OCI-LY1 (cell line): ENCODE results near the gene TFAP2E.

ENCODE experiments used
- H2AFZ ChIP-seq: fragments of 200-600 bp; sonication (generic), shearing (Covaris generic); 2 replicates; pipeline ENCODE4 v1.6.0; 2014; ENCODE audit warnings: antibody characterized with exemption, mild to moderate bottlenecking, low read length
- H3F3A ChIP-seq: fragments of 200-600 bp; sonication (generic), shearing (Covaris generic); 2 replicates; pipeline ENCODE4 v1.6.0; 2014; ENCODE audit warnings: mild to moderate bottlenecking, antibody characterized with exemption, low read length, moderate library complexity; ENCODE audit not compliant: insufficient read depth
- H3K27ac ChIP-seq: fragments of 200-600 bp; sonication (generic); 2 replicates; pipeline ENCODE4 v1.5.1; 2014; ENCODE audit warnings: low read length, mixed run types, mild to moderate bottlenecking, low read depth; ENCODE audit not compliant: poor library complexity, severe bottlenecking
- H3K27me3 ChIP-seq: fragments of 200-600 bp; sonication (generic); 2 replicates; pipeline ENCODE4 v1.6.0; 2014; ENCODE audit warnings: antibody characterized with exemption, mild to moderate bottlenecking, low read length, moderate library complexity; ENCODE audit not compliant: insufficient read depth
- H3K36me3 ChIP-seq: fragments of 200-600 bp; sonication (generic); 2 replicates; pipeline ENCODE4 v1.6.1; 2014; ENCODE audit warnings: mild to moderate bottlenecking, antibody characterized with exemption, low read length, moderate library complexity, mixed read lengths; ENCODE audit not compliant: insufficient read depth
- H3K4me1 ChIP-seq: fragments of 200-600 bp; sonication (generic); 2 replicates; pipeline ENCODE4 v1.5.1; 2014; ENCODE audit warnings: mild to moderate bottlenecking, low read length, moderate library complexity; ENCODE audit not compliant: insufficient read depth, severe bottlenecking
- H3K4me2 ChIP-seq: fragments of 200-600 bp; sonication (generic), shearing (Covaris generic); 2 replicates; pipeline ENCODE4 v1.6.1; 2014; ENCODE audit warnings: low read length
- H3K4me3 ChIP-seq: fragments of 200-600 bp; sonication (generic); 2 replicates; pipeline ENCODE4 v1.5.1; 2014; ENCODE audit warnings: low read length, low read depth, mild to moderate bottlenecking, mixed read lengths; ENCODE audit not compliant: poor library complexity, severe bottlenecking
- H3K79me2 ChIP-seq: fragments of 200-600 bp; shearing (Covaris generic); 2 replicates; pipeline ENCODE4 v1.6.1; 2016; ENCODE audit warnings: mixed run types, low read length, mixed read lengths; ENCODE audit not compliant: insufficient read depth
- H3K9ac ChIP-seq: fragments of 200-600 bp; sonication (generic), shearing (Covaris generic); 2 replicates; pipeline ENCODE4 v1.6.1; 2014; ENCODE audit warnings: mild to moderate bottlenecking, low read length, mixed read lengths
- H3K9me2 ChIP-seq: fragments of 200-600 bp; sonication (generic), shearing (Covaris generic); 2 replicates; pipeline ENCODE4 v1.6.1; 2014; ENCODE audit warnings: low read depth, mild to moderate bottlenecking, low read length, mixed read lengths
- H3K9me3 ChIP-seq: fragments of 200-600 bp; shearing (Covaris generic); 2 replicates; pipeline ENCODE4 v1.6.1; 2014; ENCODE audit warnings: low read length, mixed read lengths
- H4K20me1 ChIP-seq: fragments of 200-600 bp; sonication (generic), shearing (Covaris generic); 2 replicates; pipeline ENCODE4 v1.6.0; 2016; ENCODE audit warnings: mild to moderate bottlenecking, low read length; ENCODE audit not compliant: insufficient read depth
- CTCF ChIP-seq: fragments of 200-600 bp; sonication (generic), shearing (Covaris generic); IDR thresholded peaks from 2 replicates; pipeline ENCODE4 v1.5.1; 2017; ENCODE audit warnings: mild to moderate bottlenecking, antibody characterized with exemption, low read length, moderate library complexity, mixed read lengths
- EZH2 ChIP-seq: fragments of 200-600 bp; sonication (generic), shearing (Covaris generic); IDR thresholded peaks from 2 replicates; pipeline ENCODE4 v1.8.0; 2017; ENCODE audit warnings: borderline replicate concordance, mixed run types, mild to moderate bottlenecking, antibody characterized with exemption, low read length, moderate library complexity, mixed read lengths

TFAP2E gene

GRCh38 chr1:35558374-35559316, 14.5 kb upstream of the TFAP2E start:
- Histone ChIP-seq H3K27me3 (no peaks in the 10 kb centered on the region), H4K20me1 (no peaks in the 10 kb centered on the region), H3K4me3 (peak overlapping the region; percentile 88), H3K27ac (peak overlapping the region; percentile 46), H3K36me3 (peaks cover 11% of the 10 kb centered on the region; the same call in 1 of the 2 replicates), H3K4me2 (peak overlapping the region; percentile 93), H3K9ac (peak overlapping the region; percentile 82), H3K9me3 (no peaks in the 10 kb centered on the region), H3F3A (peaks cover 6% of the 10 kb centered on the region; the same call in 1 of the 2 replicates), H3K4me1 (peaks cover 39% of the 10 kb centered on the region), H3K9me2 (no peaks in the 10 kb centered on the region), H2AFZ (no peak overlapping the region), H3K79me2 (no peaks in the 10 kb centered on the region; the same call in 1 of the 2 replicates)
- no peak for TF ChIP-seq CTCF
- no peak for TF ChIP-seq EZH2

- Histone ChIP-seq H3K9me2 (no peaks in the 10 kb centered on the region), H3K36me3 (peaks cover 7% of the 10 kb centered on the region; the same call in 1 of the 2 replicates), H3F3A (peaks cover 6% of the 10 kb centered on the region; the same call in 1 of the 2 replicates), H3K4me1 (peaks cover 38% of the 10 kb centered on the region), H3K79me2 (no peaks in the 10 kb centered on the region; the same call in 1 of the 2 replicates), H2AFZ (no peak overlapping the region), H3K9ac (no peak overlapping the region), H3K27me3 (no peaks in the 10 kb centered on the region), H3K4me3 (no peak overlapping the region), H3K9me3 (no peaks in the 10 kb centered on the region), H3K4me2 (peak overlapping the region; percentile 93; the same call in 1 of the 2 replicates), H3K27ac (peak overlapping the region; percentile 39), H4K20me1 (no peaks in the 10 kb centered on the region)
- no peak for TF ChIP-seq CTCF
- no peak for TF ChIP-seq EZH2
These were observed 13.7 kb upstream of the TFAP2E start for GRCh38 chr1:35559317-35559944.

- H3K79me2 ChIP-seq = no peaks in the 10 kb centered on the region; the same call in 1 of the 2 replicates
- H2AFZ ChIP-seq = no peak overlapping the region
- no peaks in the 10 kb centered on the region for H3K9me2 ChIP-seq
- peaks cover 27% of the 10 kb centered on the region for H3K4me1 ChIP-seq
- no peak overlapping the region for H3K27ac ChIP-seq
- H3K27me3 ChIP-seq = no peaks in the 10 kb centered on the region
- no peak overlapping the region for H3K4me2 ChIP-seq
- no peaks in the 10 kb centered on the region for H3K9me3 ChIP-seq
- no peak overlapping the region for H3K4me3 ChIP-seq
- peaks cover 6% of the 10 kb centered on the region; the same call in 1 of the 2 replicates for H3F3A ChIP-seq
- no peaks in the 10 kb centered on the region for H4K20me1 ChIP-seq
- no peak for TF ChIP-seq CTCF
- TF ChIP-seq EZH2 = no peak
- no peak overlapping the region for H3K9ac ChIP-seq
- peaks cover 7% of the 10 kb centered on the region; the same call in 1 of the 2 replicates for H3K36me3 ChIP-seq
These were observed 12.6 kb upstream of the TFAP2E start for GRCh38 chr1:35560256-35561225.
